GM19452 (cell line): Measurements from ENCODE around the gene RFXANK.

Experiments used
- ATAC-seq: cut with Tn5 transposase; IDR thresholded peaks from one replicate; pipeline ENCODE4 v1.9.1; 2021; ENCODE audit not compliant: unreplicated experiment

The RFXANK gene

GRCh38 chr19:19226663-19227062 is 34.6 kb downstream of the RFXANK start:
- ATAC-seq = no peak

GRCh38 chr19:19227217-19227616 is 35.2 kb downstream of the RFXANK start:
- ATAC-seq = no peak

- no peak for ATAC-seq
Measured at GRCh38 chr19:19229701-19230100, 37.6 kb downstream of the RFXANK start.

GRCh38 chr19:19230999-19231398 is 38.9 kb downstream of the RFXANK start:
- ATAC-seq = no peak

GRCh38 chr19:19232261-19232721 is 40.2 kb downstream of the RFXANK start:
- no peak for ATAC-seq

- no peak for ATAC-seq
Measured at GRCh38 chr19:19234220-19234816, 42.3 kb downstream of the RFXANK start.

GRCh38 chr19:19236173-19236572 is 44.1 kb downstream of the RFXANK start:
- ATAC-seq = no peak

- no peak for ATAC-seq
Measured at GRCh38 chr19:19238126-19238894, 46.3 kb downstream of the RFXANK start.

GRCh38 chr19:19239675-19240074 is 47.6 kb downstream of the RFXANK start:
- ATAC-seq = no peak

GRCh38 chr19:19240476-19240875 is 48.4 kb downstream of the RFXANK start:
- no peak for ATAC-seq

GRCh38 chr19:19250196-19250801 is 58.2 kb downstream of the RFXANK start:
- ATAC-seq = no peak
